ENCODE measurements around the gene MT4. TPM values are rescaled to one million over a fixed set of nuclear protein-coding genes. Genes with fewer than 3 reads are reported as not detected.
A peak's percentile ranks its signal among the peaks of the same experiment; 100 is the strongest.

Gene MT4
- total RNA-seq, 4 donors from 2014 or later: not detected

DNA sequence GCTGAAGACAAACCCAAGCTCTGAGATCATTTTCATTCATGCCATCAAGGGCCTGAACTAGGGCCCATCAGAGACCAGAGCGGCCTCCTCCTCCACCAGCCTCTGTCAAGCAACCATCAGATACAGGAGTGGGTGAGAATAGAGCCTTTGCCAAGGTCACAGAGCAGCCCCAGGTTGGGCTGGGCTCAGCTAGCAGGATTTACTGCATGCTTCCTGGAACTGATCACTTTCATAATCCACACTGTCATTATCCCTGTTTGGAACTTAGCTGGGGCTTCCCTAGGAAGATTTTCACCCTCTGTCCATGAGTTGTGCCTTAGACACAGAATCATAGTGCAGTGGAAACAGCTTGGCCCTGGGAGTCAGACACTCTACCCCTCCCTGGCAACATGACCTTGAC, 5.1 kb downstream of the MT4 start:
- TF ChIP-seq POLR2A (IDR thresholded peaks at IDR 0.05): no peak
- TF ChIP-seq, protein P1, sequence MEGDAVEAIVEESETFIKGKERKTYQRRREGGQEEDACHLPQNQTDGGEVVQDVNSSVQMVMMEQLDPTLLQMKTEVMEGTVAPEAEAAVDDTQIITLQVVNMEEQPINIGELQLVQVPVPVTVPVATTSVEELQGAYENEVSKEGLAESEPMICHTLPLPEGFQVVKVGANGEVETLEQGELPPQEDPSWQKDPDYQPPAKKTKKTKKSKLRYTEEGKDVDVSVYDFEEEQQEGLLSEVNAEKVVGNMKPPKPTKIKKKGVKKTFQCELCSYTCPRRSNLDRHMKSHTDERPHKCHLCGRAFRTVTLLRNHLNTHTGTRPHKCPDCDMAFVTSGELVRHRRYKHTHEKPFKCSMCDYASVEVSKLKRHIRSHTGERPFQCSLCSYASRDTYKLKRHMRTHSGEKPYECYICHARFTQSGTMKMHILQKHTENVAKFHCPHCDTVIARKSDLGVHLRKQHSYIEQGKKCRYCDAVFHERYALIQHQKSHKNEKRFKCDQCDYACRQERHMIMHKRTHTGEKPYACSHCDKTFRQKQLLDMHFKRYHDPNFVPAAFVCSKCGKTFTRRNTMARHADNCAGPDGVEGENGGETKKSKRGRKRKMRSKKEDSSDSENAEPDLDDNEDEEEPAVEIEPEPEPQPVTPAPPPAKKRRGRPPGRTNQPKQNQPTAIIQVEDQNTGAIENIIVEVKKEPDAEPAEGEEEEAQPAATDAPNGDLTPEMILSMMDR (IDR thresholded peaks at IDR 0.05): no peak
- Histone ChIP-seq H3K27me3 (peaks cover 0 to 19% (median 0%) of the 10 kb centered on the region in 4 donors), H3K27ac (no peak overlapping the region), H3K4me3 (no peak overlapping the region), H3K9me3 (no peaks in the 10 kb centered on the region), H3K36me3 (no peaks in the 10 kb centered on the region), H3K4me1 (peaks cover 0 to 3% (median 0%) of the 10 kb centered on the region in 3 donors)
- WGBS, 2 donors: 86 to 100% methylated on average over 1 of the region's 1 CpG
- DNase-seq: no peak
- intact Hi-C loops (cut with DNase I): no loop called here

DNA sequence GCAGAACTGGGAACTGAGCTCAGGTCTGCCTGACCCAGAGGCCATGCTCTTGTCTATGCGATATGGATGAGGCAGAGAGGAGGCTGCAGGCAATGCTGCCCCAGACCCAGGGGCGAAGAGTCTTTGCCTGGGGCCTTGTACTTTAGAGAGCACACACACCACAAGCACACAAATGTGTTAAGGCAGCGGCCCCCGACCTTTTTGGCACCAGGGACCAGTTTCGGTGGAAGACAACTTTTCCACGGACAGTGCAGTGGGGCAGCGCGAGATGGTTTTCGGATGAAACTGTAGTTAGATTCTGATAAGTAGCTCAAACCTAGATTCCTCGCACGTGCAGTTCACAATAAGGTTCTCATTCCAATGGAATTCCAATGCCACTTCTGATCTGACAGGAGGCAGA, 6.7 kb downstream of the MT4 start:
- Histone ChIP-seq H3K4me1 (peaks cover 0 to 4% (median 3%) of the 10 kb centered on the region in 3 donors), H3K9me3 (no peaks in the 10 kb centered on the region), H3K4me3 (no peak overlapping the region), H3K27ac (no peak overlapping the region), H3K27me3 (peaks cover 0 to 8% (median 0%) of the 10 kb centered on the region in 4 donors), H3K36me3 (no peaks in the 10 kb centered on the region)
- intact Hi-C loops (cut with DNase I): no loop called here
- WGBS, 2 donors: 90 to 96% methylated on average over 8 to 11 of the region's 11 CpGs
- DNase-seq: no peak
- TF ChIP-seq, protein P1 (IDR thresholded peaks at IDR 0.05): no peak
- no peak for TF ChIP-seq POLR2A (IDR thresholded peaks at IDR 0.05)

DNA sequence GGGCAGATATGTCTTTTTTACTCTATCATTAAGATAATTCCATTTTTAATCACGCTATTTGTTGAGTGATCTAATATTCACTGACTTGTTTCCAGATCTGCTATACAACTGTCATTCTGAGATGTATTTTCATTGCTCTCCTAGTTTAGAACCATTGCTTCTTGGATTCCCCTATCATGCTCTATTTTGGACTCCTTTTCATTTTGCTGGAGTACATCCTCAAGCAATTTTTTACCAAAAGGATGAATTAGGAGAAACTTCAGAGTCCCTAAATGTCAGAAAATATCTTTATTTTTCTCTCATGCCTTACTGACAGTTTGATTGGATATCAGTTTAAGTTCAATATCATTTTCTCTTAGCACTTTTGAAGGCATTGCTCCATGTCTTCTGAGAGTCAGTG, 9.8 kb downstream of the MT4 start:
- Histone ChIP-seq H3K36me3 (no peaks in the 10 kb centered on the region), H3K9me3 (no peaks in the 10 kb centered on the region), H3K4me3 (no peak overlapping the region), H3K4me1 (peaks cover 4 to 13% (median 4%) of the 10 kb centered on the region in 3 donors), H3K27ac (no peak overlapping the region), H3K27me3 (no peaks in the 10 kb centered on the region)
- WGBS, 2 donors: 86 to 87% methylated on average over 1 of the region's 1 CpG
- intact Hi-C loops (cut with DNase I): no loop called here
- no peak for TF ChIP-seq POLR2A (IDR thresholded peaks at IDR 0.05)
- TF ChIP-seq, protein P1 (IDR thresholded peaks at IDR 0.05): no peak
- DNase-seq: no peak

DNA sequence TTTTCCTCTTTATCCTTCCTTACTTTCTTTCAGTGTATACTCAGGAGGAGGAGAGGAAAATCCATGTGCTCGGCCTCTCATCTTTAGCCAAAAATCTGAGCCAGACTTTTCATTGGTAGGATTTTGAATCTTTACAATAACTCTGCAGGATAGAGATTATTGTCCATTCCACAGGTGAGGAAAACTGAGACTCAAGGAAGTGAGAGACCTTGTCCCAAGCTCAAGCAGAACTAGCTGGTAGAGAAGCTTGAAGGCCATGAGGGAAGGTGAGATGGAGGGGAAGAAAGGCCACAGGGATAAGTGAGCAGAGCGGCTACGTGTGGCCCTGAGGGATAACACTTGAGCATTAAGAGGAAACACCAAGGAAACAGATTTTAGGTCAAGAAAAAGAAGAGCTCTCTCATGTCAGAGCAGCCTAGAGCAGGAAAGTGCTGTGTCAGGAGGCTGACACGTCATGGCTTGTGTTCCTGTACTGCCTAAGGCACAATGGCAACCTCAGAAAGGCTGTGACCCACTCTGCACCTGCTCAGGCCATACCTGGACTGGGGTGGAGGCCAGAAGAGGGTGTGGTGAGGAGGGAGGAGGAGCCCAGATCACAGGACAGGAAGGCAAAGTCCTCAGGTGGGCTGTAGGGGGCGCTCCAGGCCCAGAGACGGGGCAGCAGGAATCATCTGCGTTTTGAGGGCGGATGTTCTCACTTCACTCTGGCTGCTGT, 11.9 kb downstream of the MT4 start:
- TF ChIP-seq, protein P1 (IDR thresholded peaks at IDR 0.05): peak; percentile 56 to 97 (median 92)
- TF ChIP-seq POLR2A (IDR thresholded peaks at IDR 0.05): no peak
- Histone ChIP-seq H3K9me3 (no peaks in the 10 kb centered on the region), H3K4me1 (peaks cover 4 to 13% (median 4%) of the 10 kb centered on the region in 3 donors), H3K36me3 (no peaks in the 10 kb centered on the region), H3K27me3 (no peaks in the 10 kb centered on the region), H3K4me3 (no peak overlapping the region), H3K27ac (peak overlapping the region in 3 of 4 donors; percentile 52 to 79 (median 65))
- peak; percentile 6 for DNase-seq
- WGBS, 2 donors: 15 to 18% methylated on average over 8 of the region's 8 CpGs
- intact Hi-C loops (cut with DNase I): no loop called here

DNA sequence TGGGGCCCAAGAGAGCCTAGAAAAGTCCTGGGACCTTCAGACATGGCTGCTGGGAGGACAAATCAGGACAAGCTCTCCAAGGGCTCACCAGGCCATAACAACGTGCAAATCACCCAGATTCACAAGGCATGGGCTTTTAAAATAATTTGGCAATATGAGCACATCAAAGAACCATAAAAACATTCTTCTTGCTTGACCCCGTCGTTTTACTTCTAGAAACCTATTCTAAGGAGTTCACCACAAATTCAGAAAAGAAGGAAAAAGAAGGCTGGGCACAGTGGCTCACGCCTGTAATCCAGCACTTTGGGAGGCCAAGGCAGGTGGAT, 12.4 kb downstream of the MT4 start:
- Histone ChIP-seq H3K36me3 (no peaks in the 10 kb centered on the region), H3K4me3 (no peak overlapping the region), H3K4me1 (peaks cover 4 to 13% (median 4%) of the 10 kb centered on the region in 3 donors), H3K27ac (peak overlapping the region in 2 of 4 donors; percentile 34 to 43), H3K9me3 (no peaks in the 10 kb centered on the region), H3K27me3 (peaks cover 0 to 4% (median 0%) of the 10 kb centered on the region in 4 donors)
- WGBS, 2 donors: 60 to 78% methylated on average over 3 to 4 of the region's 4 CpGs
- intact Hi-C loops (cut with DNase I): no loop called here
- TF ChIP-seq, protein P1 (IDR thresholded peaks at IDR 0.05): no peak
- no peak for TF ChIP-seq POLR2A (IDR thresholded peaks at IDR 0.05)
- no peak for DNase-seq

Measured in esophagus squamous epithelium (tissue), 5 donors.